HG03521 (cell line): ENCODE measurements around the gene DHX58.
A peak's percentile ranks its signal among the peaks of the same experiment; 100 is the strongest.
"Not testable (repeated sequence)": the region's sequence is repeated elsewhere in the genome, so short reads cannot be mapped to it uniquely, and the experiment has no call there.

ENCODE experiments used
- ATAC-seq: cut with Tn5 transposase; IDR thresholded peaks from one replicate; pipeline ENCODE4 v1.9.1; 2021; ENCODE audit warnings: mild to moderate bottlenecking, moderate library complexity; ENCODE audit not compliant: unreplicated experiment

DHX58 gene

GRCh38 chr17:42112552-42113176 is at the start of gene DHX58:
Gene DHX58, minus strand, starts transcription at chr17:42112714. Its CDS starts 822 bp downstream, at chr17:42111892.
- ATAC-seq, result peak; percentile 53

GRCh38 chr17:42160531-42160910 is 48.0 kb upstream of the DHX58 start:
- no peak for ATAC-seq

DNA sequence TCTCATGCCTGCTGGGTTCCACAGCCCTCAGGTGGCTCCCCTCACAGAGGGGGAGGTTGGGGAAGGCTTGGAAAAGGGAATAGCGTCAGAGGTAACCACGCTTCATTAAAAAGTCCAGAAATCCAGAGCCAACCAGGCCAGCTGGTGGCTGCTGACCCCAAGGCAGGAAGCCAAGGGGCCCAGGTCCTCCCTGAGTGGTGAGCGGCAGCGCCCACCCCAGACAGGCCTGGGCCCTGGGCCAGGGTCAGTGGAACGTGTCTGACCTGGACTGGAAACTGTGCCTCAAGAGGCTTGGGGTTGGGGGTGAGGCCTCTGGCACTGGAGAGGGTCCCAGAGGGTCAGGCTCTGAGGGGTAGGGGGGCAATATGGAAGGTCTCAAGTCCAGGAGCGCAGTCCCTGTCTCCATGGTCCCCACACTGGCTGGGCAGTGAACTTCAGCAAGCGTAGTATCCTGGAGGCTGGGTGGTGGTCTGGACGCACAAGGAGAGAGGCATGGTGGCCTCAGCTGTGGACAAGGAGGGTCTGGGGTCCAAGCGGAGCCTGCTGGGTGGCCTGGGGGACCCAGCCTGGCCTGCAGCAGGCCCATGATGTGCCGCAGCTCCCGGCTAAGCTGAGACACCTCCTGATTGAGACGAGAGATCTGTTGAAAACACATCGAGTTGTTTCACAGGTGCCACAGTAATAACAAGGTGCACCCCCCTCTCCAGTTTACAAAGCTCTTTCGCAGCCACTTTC is 47.4 kb upstream of the DHX58 start:
- no peak for ATAC-seq

DNA sequence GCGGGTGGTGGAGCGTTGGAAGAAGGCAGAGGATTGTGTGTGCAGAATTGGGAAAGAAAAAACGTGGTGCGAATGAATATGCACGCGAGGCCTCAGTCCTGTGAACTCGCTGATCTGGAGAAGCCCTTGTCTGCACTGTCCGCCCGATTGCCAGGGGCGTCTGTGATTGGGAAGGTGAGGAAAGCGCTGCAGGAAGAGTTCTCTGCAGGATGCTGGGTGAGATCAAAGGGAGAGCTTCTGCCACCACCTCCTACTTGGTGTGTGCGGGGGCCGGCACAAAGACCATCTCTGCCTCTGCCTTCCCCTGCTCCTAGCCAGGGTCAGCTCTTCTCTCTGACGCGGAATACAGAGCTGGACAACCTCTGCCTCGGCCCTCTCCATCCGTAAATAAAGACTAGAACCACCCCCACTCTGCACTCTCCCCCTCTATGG is 43.1 kb upstream of the DHX58 start:
- ATAC-seq, result no peak

- ATAC-seq, result no peak
Observed at GRCh38 chr17:42153919-42154742, 41.6 kb upstream of the DHX58 start.

DNA sequence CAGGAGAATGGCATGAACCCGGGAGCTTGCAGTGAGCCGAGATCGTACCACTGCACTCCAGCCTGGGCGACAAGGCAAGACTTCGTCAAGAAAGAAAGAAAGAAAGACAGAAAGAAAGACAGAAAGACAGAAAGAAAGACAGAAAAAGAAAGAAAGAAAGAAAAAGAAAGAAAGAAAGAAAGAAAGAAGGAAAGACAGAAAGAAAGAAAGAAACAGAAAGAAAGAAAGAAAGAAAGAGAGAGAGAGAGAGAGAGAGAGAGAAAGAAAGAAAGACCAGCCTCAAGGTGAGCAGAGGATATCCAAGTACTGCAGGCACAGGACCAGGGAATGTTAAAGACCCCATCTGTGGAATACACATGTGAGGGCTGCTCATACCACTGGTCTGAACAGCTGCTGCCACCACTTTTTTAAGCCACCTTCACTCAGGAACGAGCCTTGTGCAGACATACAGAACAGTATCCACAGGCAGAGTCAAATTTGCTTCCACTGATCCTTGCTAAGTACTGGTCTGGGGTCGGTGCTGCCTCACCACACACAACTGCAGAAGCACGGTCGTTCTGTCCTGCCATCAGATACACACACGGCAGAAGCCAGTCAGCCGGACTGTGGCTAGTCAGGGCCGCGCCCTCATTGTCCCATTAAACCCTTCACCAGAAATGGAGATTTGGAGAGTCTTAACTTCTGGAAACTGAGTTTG is 34.5 kb upstream of the DHX58 start:
- no peak for ATAC-seq

- not testable (repeated sequence) for ATAC-seq
Observed at GRCh38 chr17:42143138-42143537, 30.6 kb upstream of the DHX58 start.

DNA sequence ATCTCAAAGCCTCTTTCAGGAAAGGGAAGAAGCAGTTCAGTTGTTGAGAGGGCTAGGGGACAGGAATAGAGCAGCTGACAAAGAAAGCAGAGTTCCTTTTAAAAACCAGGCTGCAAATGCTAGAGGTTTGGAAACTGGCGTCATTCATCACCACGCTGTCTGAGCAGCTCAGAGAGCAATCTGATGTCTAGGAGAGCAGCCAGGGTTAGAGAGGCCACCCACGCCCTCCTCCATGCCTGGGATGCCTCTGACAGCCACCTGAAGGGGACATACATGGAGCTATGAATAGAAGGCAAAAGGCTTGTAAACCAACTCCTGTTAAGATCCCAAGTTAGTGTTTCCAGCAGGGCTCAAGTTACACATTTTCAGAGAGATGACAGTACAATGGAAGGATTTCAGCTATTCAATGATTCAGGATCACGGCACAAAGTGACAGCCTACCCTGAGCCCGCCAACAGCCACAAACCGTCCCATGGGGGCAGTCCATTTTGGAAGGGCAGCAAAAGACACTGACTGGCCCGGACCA is 29.9 kb upstream of the DHX58 start:
- ATAC-seq, result no peak

DNA sequence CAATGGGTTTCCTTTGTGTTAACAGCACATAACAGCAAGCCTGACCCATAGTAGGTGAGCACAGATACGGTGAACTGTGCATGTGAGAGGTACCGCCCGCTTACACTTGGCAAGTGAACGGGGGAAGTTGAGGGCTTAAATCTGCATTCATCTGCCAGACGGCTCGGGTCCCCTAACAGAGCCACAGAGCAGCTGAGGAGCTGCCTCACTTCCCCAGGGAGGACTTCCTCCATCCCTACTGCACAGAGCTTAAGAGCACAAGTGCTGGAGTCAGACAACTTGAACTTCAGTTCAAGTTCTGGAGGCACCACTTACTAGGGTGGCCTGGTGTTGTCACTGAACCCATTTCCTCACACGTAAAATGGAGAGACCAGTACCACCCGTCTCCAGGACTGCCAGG is 28.9 kb upstream of the DHX58 start:
- ATAC-seq, result no peak

DNA sequence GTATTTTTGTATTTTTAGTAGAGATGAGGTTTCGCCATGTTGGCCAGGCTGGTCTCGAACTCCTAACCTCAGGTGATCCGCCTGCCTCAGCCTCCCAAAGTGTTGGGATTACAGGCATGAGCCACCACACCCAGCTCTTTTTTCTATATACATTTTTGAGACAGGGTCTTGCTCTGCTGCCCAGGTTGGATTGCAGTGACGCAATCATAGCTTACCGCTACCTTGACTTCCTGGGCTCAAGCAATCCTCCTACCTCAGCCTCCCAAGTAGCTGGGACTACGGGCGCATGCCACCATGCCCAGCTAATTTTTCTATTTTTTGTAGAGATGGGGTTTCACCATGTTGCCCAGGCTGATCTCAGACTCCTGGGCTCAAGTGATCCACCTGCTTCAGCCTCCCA is 28.2 kb upstream of the DHX58 start:
- not testable (repeated sequence) for ATAC-seq

DNA sequence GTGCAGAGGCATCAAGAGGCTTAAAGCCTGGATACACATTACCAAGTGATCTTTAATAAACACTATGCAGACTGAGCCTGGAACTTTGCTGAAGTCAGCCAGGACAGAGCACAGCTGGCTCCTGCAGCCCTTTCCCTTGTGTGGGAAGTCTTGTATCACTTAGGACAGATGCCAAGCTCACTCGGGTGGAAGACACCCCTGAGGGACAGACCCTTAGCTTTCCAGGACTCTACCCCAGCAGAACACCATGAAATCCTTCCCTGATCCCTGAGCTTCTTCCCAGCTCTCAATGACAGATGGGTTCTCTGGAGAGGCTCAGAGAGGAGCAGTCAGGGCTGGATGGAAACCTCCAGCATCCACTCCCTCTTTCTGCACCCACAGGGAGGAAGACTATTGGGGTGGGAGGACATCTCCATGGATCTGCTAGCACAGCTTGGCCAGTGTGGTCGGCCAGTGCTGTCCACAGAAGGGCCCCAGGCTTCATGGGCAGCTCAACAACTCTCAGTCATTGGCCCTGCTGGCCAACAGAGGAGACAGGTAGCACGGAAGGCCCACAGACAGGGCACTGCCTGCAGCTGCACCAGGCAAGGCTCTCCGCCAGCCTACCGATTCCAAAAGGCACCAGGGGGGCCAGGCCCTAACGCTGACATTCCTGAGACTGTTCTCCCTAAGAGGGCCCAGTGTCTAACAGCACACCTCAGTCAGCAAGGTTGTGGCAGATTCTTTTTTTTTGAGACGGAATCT is 26.4 kb upstream of the DHX58 start:
- no peak for ATAC-seq

- ATAC-seq, result no peak
Observed at GRCh38 chr17:42136654-42137051, 24.1 kb upstream of the DHX58 start.

DNA sequence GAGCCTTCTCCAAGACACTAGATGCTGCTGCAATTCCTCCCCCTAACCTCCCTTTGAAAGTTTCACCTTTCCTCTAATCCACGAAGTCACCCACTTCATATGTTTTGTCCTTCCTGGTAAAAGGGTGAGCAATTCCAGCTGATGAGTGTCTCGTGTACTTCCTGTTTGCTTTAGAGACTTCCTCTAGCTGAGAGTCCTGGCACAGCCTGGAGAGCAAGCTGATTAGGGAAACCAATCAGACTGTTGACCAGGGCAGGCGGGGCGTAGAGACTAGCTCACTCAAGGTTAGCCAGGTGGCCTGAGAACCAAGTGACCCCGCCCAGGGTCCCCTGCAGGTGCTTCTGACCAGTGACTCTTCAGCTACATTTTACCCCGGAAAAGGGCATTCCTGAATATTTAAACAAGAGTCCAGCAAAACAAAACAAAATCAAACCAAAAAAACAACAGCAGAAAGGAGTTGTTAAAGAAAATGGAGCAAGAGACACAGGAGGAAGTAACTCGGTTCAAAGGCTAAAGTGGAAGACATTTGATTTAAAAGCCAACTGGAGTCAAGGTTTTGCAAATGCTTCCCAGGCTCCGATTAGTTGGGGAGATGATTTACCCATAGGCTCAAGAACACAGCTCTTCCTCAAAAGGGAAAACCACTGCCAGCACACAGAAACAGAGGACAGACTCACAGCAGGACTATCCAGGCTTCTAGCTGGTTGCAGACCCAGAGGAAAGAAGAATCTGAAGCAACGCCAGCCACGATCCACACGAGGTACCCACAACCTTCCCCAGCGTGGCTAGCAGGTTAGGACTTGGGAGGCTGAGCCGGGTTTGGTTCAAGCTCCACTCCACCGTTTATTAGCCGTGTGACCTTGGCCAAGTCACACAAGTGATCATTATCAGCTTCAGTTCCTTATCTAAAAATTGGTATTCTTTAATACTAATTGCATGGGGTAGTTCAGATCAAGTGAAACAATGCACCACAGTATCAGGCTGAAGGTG is 23.4 kb upstream of the DHX58 start:
- no peak for ATAC-seq

GRCh38 chr17:42135151-42135550 is 22.6 kb upstream of the DHX58 start:
- no peak for ATAC-seq

- no peak for ATAC-seq
Observed at GRCh38 chr17:42133461-42134041, 21.0 kb upstream of the DHX58 start.

GRCh38 chr17:42132941-42133340 is 20.4 kb upstream of the DHX58 start:
- no peak for ATAC-seq

- no peak for ATAC-seq
Observed at GRCh38 chr17:42131981-42132432, 19.5 kb upstream of the DHX58 start.

DNA sequence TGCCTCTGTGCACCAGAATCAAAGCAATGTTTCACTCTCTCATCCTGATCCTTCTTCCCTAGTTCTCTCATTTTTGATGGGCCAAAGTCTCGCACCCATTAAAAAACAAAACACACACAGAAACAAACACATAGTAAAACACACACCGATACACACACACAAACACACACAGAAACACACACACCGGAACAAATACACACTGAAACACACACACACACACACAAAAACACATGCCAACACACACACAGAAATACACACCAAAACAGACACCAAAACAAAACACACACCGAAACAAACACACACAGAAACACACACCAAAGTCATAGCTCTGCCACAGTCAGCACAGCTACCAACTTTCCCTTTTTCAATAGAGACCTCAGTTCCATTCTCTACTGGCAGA is 18.7 kb upstream of the DHX58 start:
- no peak for ATAC-seq
